HepG2 (cell line): ENCODE measurements around the gene TADA1. TPM values are rescaled to one million over a fixed set of nuclear protein-coding genes. Genes with fewer than 3 reads are reported as not detected.

Experiments
- ATAC-seq: fragments of 200-7000 bp; cut with Tn5 transposase; 3 replicates; pipeline ENCODE4 v1.9.1; 2020; ENCODE audit warnings: mild to moderate bottlenecking, moderate library complexity
- BruUV-seq: library from RNA; stranded (reverse); fragments of 400-500 nt; replicated peaks from 2 replicates; lab custom pipeline; 2021; lab: Mats Ljungman, UMichigan
- CTCF ChIA-PET: fragments of 300-600 bp; formaldehyde crosslinking; extraction: SDS; loops from one replicate; lab custom pipeline; 2021; ENCODE audit warnings: low total read pairs, inconsistent platforms, low intra/inter-chr PET ratio; lab: Yijun Ruan, JAX
- POLR2A ChIA-PET: fragments of 350-600 bp; sonication (Branson Sonifier 250); formaldehyde crosslinking; loops from one replicate; lab custom pipeline; 2020; ENCODE audit warnings: antibody characterized with exemption, inconsistent platforms; lab: Yijun Ruan, JAX
- DNase-seq: peaks from one replicate; pipeline ENCODE4 v3.0.0-alpha.2; 2015; ENCODE audit warnings: low spot score
- FAIRE-seq: peaks from 3 replicates; lab custom pipeline; 2011; peaks lifted over from hg19 to GRCh38; lab: Jason Lieb, UNC
- H2AFZ ChIP-seq: one replicate; pipeline ENCODE4 v1.6.1; 2011; ENCODE audit warnings: low read length, inconsistent platforms
- H3K27ac ChIP-seq: fragments of 300-600 bp; 3 replicates; pipeline ENCODE4 v1.8.0; 2011; ENCODE audit warnings: mixed run types, mild to moderate bottlenecking, mixed read lengths, low read length, inconsistent platforms; ENCODE audit not compliant: insufficient read depth; ENCODE audit errors: extremely low read length
- H3K27me3 ChIP-seq, 2 experiments: fragments of 200-600 bp in 1 of 2; 2 replicates in 1 of 2; 3 replicates in 1 of 2; pipeline versions ENCODE4 v1.6.0 to v1.8.0; 2011; ENCODE audit warnings: low read length in 2 of 2, mild to moderate bottlenecking in 2 of 2, moderate library complexity in 2 of 2, inconsistent platforms in 1 of 2; ENCODE audit not compliant: insufficient read depth in 2 of 2, control insufficient read depth in 1 of 2
- H3K36me3 ChIP-seq, 2 experiments: fragments of 200-600 bp in 1 of 2; replicated peaks in 1 of 2; 2 replicates in 1 of 2; 3 replicates in 1 of 2; pipeline versions ENCODE4 v1.5.1 to v1.8.0; 2011; ENCODE audit warnings: low read length in 2 of 2, inconsistent platforms in 1 of 2; ENCODE audit not compliant: insufficient read depth in 2 of 2, control insufficient read depth in 1 of 2
- H3K4me1 ChIP-seq: 2 replicates; pipeline ENCODE4 v1.5.1; 2012; ENCODE audit warnings: low read length, inconsistent platforms; ENCODE audit not compliant: insufficient read depth
- H3K4me2 ChIP-seq: 2 replicates; pipeline ENCODE4 v1.6.0; 2011; ENCODE audit warnings: low read depth, low read length, inconsistent platforms
- H3K4me3 ChIP-seq, 3 experiments: fragments of 200-600 bp in 1 of 3; sonication (generic), shearing (Covaris generic) in 1 of 3; replicated peaks in 1 of 3; 2 replicates each; pipeline ENCODE4 v1.5.1; 2011 to 2016; ENCODE audit warnings: low read length in 3 of 3, inconsistent platforms in 2 of 3, low read depth in 2 of 3, mild to moderate bottlenecking in 2 of 3, control low read depth in 1 of 3, mixed read lengths in 1 of 3; ENCODE audit not compliant: insufficient read depth in 1 of 3
- H3K79me2 ChIP-seq: one replicate; pipeline ENCODE4 v1.6.1; 2011; ENCODE audit warnings: low read length, inconsistent platforms; ENCODE audit not compliant: insufficient read depth
- H3K9ac ChIP-seq: 2 replicates; pipeline ENCODE4 v1.6.0; 2011; ENCODE audit warnings: mild to moderate bottlenecking, low read depth, low read length, inconsistent platforms; ENCODE audit not compliant: insufficient read depth
- H3K9me3 ChIP-seq: 2 replicates; pipeline ENCODE4 v1.5.1; 2012; ENCODE audit warnings: mild to moderate bottlenecking, low read length
- H4K20me1 ChIP-seq: 2 replicates; pipeline ENCODE4 v1.6.0; 2011; ENCODE audit warnings: inconsistent platforms, mild to moderate bottlenecking, low read length, moderate library complexity; ENCODE audit not compliant: insufficient read depth
- AKAP8 ChIP-seq: sonication (generic); formaldehyde crosslinking; IDR thresholded peaks from 2 replicates; pipeline ENCODE4 v1.5.1; 2020; ENCODE audit warnings: mild to moderate bottlenecking, missing genetic modification reagents
- GTF3A ChIP-seq: sonication (generic); formaldehyde crosslinking; conservative IDR thresholded peaks from 2 replicates; pipeline ENCODE4 v1.4.0; 2020; ENCODE audit warnings: mild to moderate bottlenecking, missing genetic modification reagents
- HOXA5 ChIP-seq: sonication (generic); formaldehyde crosslinking; IDR thresholded peaks from 2 replicates; pipeline ENCODE4 v1.4.0; 2020; ENCODE audit warnings: missing genetic modification reagents
- IRF2 ChIP-seq: IDR thresholded peaks from 2 replicates; pipeline ENCODE4 v1.6.1; 2018; ENCODE audit warnings: missing genetic modification reagents, missing compliant biosample characterization
- KDM2A ChIP-seq: sonication (generic); formaldehyde crosslinking; IDR thresholded peaks from 2 replicates; pipeline ENCODE4 v1.4.0; 2020; ENCODE audit warnings: low read depth, missing genetic modification reagents, borderline replicate concordance
- KMT2A ChIP-seq: sonication (generic); formaldehyde crosslinking; IDR thresholded peaks from 2 replicates; pipeline ENCODE4 v1.4.0; 2020; ENCODE audit warnings: missing genetic modification reagents
- NFKBIZ ChIP-seq: IDR thresholded peaks from 2 replicates; pipeline ENCODE4 v1.6.1; 2018; ENCODE audit warnings: missing genetic modification reagents, missing compliant biosample characterization
- NKX3-1 ChIP-seq: sonication (generic); formaldehyde crosslinking; IDR thresholded peaks from 2 replicates; pipeline ENCODE4 v1.5.0; 2020; ENCODE audit warnings: missing genetic modification reagents
- SATB2 ChIP-seq: sonication (generic); formaldehyde crosslinking; IDR thresholded peaks from 2 replicates; pipeline ENCODE4 v1.5.0; 2020; ENCODE audit warnings: missing genetic modification reagents
- SMYD3 ChIP-seq: sonication (generic); formaldehyde crosslinking; IDR thresholded peaks from 2 replicates; pipeline ENCODE4 v1.8.1; 2023; ENCODE audit warnings: mild to moderate bottlenecking, missing genetic modification reagents
- TSC22D2 ChIP-seq: sonication (generic); formaldehyde crosslinking; IDR thresholded peaks from 2 replicates; pipeline ENCODE4 v1.5.1; 2020; ENCODE audit warnings: missing genetic modification reagents, mild to moderate bottlenecking, borderline replicate concordance
- ZBTB1 ChIP-seq: sonication (generic); formaldehyde crosslinking; IDR thresholded peaks from 2 replicates; pipeline ENCODE4 v1.4.0; 2020; ENCODE audit warnings: missing genetic modification reagents, borderline replicate concordance
- ZBTB3 ChIP-seq: sonication (generic); formaldehyde crosslinking; IDR thresholded peaks from 2 replicates; pipeline ENCODE4 v1.4.0; 2020; ENCODE audit warnings: low read depth, mild to moderate bottlenecking, moderate library complexity, missing genetic modification reagents, borderline replicate concordance
- ZFYVE20 ChIP-seq: sonication (generic); formaldehyde crosslinking; IDR thresholded peaks from 2 replicates; pipeline ENCODE4 v1.8.0; 2023; ENCODE audit warnings: low read depth, mild to moderate bottlenecking, moderate library complexity, missing genetic modification reagents, borderline replicate concordance
- WGBS: methylation state at CpG from one replicate; pipeline ENCODE4 v1.1.6; 2017; ENCODE audit warnings: low lambda C conversion rate; 5-methylcytosine and 5-hydroxymethylcytosine counted together
- in situ Hi-C: cut with HindIII; loops from 2 replicates; pipeline ENCODE4 v1.10.0; 2017; ENCODE audit warnings: low pct_unique_long_range_greater_than_20kb; ENCODE audit not compliant: extremely low pct_ligation_motif_present
- intact Hi-C: fragments of 100-400 bp; cut with micrococcal nuclease; formaldehyde crosslinking; loops from one replicate; pipeline ENCODE4 v1.10.0; 2022; ENCODE audit not compliant: unreplicated experiment
- polyA plus RNA-seq, 8 experiments: library from polyadenylated mRNA; depleted of rRNA in 3 of 8; stranded (reverse) in 7 of 8; unstranded in 1 of 8; fragments of >200 nt; fragmentation: Illumina TruSeq in 4 of 8; extraction: Trizol in 4 of 8; gene quantifications; 2 replicates each; pipeline versions ENCODE4 v1.2.1 to v1.2.3, GENCODE V29; 2011 to 2016; ENCODE audit warnings: low read depth in 4 of 8, missing spikeins in 1 of 8, mixed read lengths in 1 of 8; ENCODE audit not compliant: insufficient read depth in 1 of 8
- total RNA-seq, 5 experiments: library from RNA; depleted of rRNA; stranded (reverse); fragments of >200 nt; fragmentation: Illumina TruSeq; extraction: Trizol; gene quantifications; 2 replicates each; pipeline ENCODE4 v1.2.3, GENCODE V29; 2016; ENCODE audit warnings: low read depth in 1 of 5
- TF ChIP-seq, protein P1 (sequence below): sonication (generic); formaldehyde crosslinking; IDR thresholded peaks from 2 replicates; pipeline ENCODE4 v1.9.0; 2021; ENCODE audit warnings: missing genetic modification reagents, mild to moderate bottlenecking, borderline replicate concordance
- TF ChIP-seq, protein P2 (sequence below): fragments of 450-650 bp; IDR thresholded peaks from 2 replicates; pipeline ENCODE4 v1.6.1; 2016
- TF ChIP-seq, protein P3 (sequence below): sonication (generic); formaldehyde crosslinking; conservative IDR thresholded peaks from 2 replicates; pipeline ENCODE4 v1.4.0; 2020; ENCODE audit warnings: missing genetic modification reagents

TADA1 gene
- total and polyA plus RNA-seq, 2 of the 13 experiments (the other 11 are each of a cell fraction or from before 2014, with no cell fraction given): 28.3 to 29.1 TPM

DNA sequence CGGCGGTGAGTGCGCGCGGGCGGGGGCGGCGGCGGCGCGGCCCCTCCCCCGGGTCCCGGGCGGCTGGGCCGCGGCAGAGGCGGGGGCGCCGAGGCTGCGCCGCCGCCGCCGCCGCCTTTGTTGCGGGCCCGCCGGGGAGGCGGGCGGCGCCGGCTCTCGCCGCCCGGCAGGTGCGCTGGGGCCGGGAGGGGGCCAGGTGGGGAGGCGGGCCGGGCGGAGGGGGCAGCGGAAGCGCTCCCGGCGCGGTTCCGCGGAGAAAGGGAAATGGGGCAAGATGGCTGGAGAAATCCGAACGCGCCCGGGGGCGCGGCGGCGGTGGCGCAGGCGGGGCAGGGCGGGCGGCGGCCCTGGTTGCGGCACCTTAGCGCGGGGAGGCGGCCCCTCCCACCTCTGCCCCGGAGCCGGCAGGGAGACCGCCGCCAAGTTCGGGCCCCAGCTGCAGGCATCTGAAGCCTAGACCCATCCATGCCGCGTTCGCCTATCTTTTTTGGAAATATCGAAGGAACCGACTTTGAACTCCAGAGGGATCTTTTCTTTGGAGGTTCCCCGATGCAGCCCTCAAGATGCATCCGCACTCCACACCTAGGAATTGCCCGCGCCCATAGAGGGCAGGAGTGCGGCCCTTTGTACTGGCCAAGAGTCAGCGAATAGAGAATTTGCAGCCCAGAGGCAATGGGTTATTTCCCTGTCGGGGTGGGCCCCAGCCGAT is 36.3 kb downstream of the TADA1 start (continued):
- TF ChIP-seq KDM2A (peak; percentile 42; the same call in 1 of the 2 replicates), TSC22D2 (CRISPR knock-in tag) (no peak), NFKBIZ (no peak), HOXA5 (CRISPR knock-in tag) (no peak), ZFYVE20 (CRISPR knock-in tag) (no peak), SATB2 (no peak), ZBTB3 (no peak), KMT2A (CRISPR knock-in tag) (no peak), AKAP8 (CRISPR knock-in tag) (no peak)
- TF ChIP-seq, protein P1, sequence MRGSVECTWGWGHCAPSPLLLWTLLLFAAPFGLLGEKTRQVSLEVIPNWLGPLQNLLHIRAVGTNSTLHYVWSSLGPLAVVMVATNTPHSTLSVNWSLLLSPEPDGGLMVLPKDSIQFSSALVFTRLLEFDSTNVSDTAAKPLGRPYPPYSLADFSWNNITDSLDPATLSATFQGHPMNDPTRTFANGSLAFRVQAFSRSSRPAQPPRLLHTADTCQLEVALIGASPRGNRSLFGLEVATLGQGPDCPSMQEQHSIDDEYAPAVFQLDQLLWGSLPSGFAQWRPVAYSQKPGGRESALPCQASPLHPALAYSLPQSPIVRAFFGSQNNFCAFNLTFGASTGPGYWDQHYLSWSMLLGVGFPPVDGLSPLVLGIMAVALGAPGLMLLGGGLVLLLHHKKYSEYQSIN (CRISPR knock-in tag): no peak

DNA sequence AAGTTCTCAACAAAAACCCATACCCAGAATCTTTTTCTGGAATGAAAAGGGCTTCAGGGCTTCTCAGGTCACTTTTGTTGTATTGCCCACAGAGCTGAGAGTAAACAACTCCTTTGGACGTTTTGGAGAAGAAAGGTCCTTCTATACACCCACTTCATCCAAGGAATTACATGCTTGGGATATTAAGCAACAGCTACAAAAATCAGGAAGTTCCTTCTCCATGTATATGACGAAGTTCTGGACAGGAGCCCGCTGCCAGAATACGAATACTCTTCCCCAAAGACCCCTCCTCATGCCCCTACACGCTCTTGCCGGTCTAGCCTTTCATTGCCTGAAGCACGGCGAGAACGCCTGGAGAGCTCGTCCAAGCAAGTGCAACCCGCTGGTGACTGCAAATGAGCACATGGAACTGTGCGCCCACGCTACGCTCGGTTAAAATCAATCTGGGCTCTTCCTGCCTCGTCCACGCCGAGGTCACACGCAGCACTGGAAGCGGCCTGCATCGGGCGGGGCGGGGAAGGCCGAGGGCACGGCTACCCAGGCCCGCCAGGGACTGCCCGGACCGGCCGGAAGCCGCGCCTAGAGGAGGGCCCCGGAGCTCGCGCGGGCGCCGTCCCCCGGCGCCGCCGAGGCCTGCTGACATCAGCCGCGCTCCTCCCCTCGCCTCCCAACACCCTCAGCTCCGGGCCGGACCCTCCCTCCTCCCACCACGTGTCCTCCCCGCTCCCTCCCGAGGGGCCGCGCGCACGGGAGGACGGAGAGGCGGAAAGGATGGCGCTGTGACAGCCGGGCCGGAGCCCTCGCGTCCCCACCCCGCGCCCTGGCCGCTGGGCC is 37.1 kb downstream of the TADA1 start, which contains the start of gene POGK:
Gene POGK, plus strand, starts transcription at position 710 of the 834 bp plus-strand sequence. CDS start 1,482 bp downstream, outside the sequence.
- Histone ChIP-seq H3K36me3 (peaks cover 11 to 32% of the 10 kb centered on the region in 2 experiments), H3K27ac (peak within 1 kb of the TSS; percentile 78), H3K9me3 (no peaks in the 10 kb centered on the region), H3K4me2 (peak within 1 kb of the TSS; percentile 98), H2AFZ (peak within 1 kb of the TSS; percentile 83), H3K27me3 (peaks cover 0 to 6% of the 10 kb centered on the region in 2 experiments; a peak in 3 of 5 replicates), H3K4me3 (peak within 1 kb of the TSS; percentile 60 to 81 (median 79)), H3K9ac (peak within 1 kb of the TSS; percentile 86), H4K20me1 (peaks cover 3% of the 10 kb centered on the region; the same call in 1 of the 2 replicates), H3K4me1 (peaks cover 37% of the 10 kb centered on the region), H3K79me2 (peaks cover 16% of the 10 kb centered on the region)
- intact Hi-C loops: loop anchor here (1.0 kb wide), 1 partner anchor 36 kb away; no protein-coding TSS in a partner anchor
- WGBS: 5% methylated on average over 13 of the region's 63 CpGs
- ATAC-seq (peak; percentile 98), FAIRE-seq (no peak), DNase-seq (peak; percentile 78)
- no TSS peak for BruUV-seq
- POLR2A ChIA-PET: interaction anchor here (0.7 to 2.2 kb wide), 13 partner anchors 11 to 928 kb away, joined by 3 to 41 read pairs (median 5); partner anchors contain the start of genes CREG1, POU2F1 and TADA1
- in situ Hi-C loops: no loop called here
- CTCF ChIA-PET: no interaction called here
- no peak for TF ChIP-seq GTF3A
- peak; percentile 81 for TF ChIP-seq NKX3-1 (CRISPR knock-in tag)
- TF ChIP-seq, protein P2, sequence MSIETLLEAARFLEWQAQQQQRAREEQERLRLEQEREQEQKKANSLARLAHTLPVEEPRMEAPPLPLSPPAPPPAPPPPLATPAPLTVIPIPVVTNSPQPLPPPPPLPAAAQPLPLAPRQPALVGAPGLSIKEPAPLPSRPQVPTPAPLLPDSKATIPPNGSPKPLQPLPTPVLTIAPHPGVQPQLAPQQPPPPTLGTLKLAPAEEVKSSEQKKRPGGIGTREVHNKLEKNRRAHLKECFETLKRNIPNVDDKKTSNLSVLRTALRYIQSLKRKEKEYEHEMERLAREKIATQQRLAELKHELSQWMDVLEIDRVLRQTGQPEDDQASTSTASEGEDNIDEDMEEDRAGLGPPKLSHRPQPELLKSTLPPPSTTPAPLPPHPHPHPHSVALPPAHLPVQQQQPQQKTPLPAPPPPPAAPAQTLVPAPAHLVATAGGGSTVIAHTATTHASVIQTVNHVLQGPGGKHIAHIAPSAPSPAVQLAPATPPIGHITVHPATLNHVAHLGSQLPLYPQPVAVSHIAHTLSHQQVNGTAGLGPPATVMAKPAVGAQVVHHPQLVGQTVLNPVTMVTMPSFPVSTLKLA: no peak; the same call in 1 of the 2 replicates
- TF ChIP-seq SMYD3: peak; percentile 92
- TF ChIP-seq ZBTB1 (CRISPR knock-in tag): no peak
- TF ChIP-seq IRF2: peak; percentile 56
- TF ChIP-seq, protein P3, sequence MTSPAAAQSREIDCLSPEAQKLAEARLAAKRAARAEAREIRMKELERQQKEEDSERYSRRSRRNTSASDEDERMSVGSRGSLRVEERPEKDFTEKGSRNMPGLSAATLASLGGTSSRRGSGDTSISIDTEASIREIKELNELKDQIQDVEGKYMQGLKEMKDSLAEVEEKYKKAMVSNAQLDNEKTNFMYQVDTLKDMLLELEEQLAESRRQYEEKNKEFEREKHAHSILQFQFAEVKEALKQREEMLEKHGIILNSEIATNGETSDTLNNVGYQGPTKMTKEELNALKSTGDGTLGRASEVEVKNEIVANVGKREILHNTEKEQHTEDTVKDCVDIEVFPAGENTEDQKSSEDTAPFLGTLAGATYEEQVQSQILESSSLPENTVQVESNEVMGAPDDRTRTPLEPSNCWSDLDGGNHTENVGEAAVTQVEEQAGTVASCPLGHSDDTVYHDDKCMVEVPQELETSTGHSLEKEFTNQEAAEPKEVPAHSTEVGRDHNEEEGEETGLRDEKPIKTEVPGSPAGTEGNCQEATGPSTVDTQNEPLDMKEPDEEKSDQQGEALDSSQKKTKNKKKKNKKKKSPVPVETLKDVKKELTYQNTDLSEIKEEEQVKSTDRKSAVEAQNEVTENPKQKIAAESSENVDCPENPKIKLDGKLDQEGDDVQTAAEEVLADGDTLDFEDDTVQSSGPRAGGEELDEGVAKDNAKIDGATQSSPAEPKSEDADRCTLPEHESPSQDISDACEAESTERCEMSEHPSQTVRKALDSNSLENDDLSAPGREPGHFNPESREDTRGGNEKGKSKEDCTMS (CRISPR knock-in tag): no peak
